Measurements from ENCODE around the gene C2orf68.

DNA sequence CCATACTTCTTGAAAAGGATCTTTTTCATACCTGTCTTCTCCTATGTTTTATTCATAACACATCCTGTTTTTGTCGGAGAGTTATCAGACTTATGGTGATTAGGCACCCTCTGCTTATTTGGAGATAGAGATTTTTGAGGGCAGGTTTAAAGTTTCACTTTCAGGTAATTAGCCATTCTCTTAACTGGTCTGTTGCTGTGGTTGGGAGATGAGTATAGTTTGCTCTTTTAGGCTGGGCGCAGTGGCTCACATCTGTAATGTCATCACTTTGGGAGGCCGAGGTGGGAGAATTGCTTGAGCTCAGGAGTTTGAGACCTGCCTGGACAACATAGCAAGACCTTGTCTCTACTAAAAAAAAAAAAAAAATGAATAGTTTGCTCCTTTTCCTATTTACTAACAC is 30.9 kb upstream of the C2orf68 start:
- TF ChIP-seq, protein P1, sequence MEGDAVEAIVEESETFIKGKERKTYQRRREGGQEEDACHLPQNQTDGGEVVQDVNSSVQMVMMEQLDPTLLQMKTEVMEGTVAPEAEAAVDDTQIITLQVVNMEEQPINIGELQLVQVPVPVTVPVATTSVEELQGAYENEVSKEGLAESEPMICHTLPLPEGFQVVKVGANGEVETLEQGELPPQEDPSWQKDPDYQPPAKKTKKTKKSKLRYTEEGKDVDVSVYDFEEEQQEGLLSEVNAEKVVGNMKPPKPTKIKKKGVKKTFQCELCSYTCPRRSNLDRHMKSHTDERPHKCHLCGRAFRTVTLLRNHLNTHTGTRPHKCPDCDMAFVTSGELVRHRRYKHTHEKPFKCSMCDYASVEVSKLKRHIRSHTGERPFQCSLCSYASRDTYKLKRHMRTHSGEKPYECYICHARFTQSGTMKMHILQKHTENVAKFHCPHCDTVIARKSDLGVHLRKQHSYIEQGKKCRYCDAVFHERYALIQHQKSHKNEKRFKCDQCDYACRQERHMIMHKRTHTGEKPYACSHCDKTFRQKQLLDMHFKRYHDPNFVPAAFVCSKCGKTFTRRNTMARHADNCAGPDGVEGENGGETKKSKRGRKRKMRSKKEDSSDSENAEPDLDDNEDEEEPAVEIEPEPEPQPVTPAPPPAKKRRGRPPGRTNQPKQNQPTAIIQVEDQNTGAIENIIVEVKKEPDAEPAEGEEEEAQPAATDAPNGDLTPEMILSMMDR (IDR thresholded peaks at IDR 0.05): no peak
- TF ChIP-seq POLR2A (IDR thresholded peaks at IDR 0.05): no peak
